ENCODE data around the gene GABRG3.
A peak's percentile ranks its signal among the peaks of the same experiment; 100 is the strongest.

The GABRG3 gene

DNA sequence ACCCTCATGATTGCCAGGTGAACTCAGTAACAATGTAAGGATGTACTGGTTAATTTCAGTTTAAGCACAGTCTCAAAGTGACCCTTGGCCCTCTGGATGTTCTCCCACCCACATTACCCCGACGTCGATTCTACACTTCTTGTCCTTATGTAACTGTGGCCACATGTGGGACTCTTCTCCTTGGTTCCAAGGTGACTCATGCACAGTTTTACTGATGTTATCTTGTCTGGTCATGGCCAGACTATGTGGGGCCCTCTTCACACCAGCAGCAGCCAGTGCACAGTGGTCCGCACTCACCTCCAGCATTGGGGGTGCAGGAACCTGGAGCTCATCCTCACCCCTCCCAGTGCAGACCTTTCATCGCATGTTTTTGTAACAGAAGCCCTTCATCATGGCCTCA, 608.8 kb downstream of the GABRG3 start:
- DNase-seq (ENCODE audit: low read depth) = no peak

DNA sequence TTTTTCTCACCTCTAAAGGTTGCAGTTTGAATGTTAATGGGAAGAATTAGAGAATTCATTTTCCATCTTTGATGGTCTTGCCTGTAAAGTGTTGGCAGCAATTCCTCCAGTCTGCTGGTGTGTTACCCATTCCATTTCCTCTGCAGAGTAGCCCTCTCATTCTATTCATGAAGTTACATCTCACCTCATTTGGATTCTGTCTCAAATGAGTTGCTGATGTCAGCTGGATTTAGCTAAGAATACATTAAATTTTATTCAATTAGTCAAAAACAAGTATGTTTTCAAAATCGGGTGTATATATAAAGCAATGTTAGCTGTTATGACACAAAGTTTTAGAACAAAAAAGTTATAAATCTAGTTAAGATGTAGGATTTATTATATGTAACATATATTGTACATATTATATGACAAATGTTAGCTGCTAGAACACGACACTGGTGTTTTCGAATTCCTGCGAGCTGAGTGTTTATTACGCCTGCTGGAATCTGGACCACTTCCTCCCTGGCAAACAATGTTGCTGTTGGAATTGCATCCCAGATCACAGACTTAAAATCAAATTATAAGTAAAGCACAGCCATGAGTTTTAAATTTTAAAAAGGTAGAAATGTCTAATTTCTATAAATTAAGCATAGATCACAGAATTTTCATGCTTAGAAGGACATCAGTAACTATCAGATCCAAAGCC, 611.9 kb downstream of the GABRG3 start:
- DNase-seq (ENCODE audit: low read depth) = peak; percentile 4

DNA sequence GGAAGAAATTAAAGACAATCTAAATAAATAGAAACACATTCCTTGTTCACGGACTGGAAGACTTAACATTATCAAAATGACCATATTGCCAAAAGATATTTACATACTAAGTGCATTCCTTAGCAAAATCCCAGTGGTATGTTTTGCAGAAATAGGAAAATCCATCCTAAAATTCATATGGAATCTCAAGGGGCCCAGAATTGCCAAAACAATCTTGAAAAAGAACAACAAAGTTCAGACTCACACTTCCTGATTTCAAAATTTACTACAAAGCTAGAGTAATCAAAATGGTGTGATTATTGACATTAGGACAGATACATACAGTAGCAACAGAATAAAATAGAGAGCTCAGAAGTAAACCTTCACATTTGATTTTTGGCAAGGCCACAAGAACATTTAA, 612.7 kb downstream of the GABRG3 start:
- DNase-seq (ENCODE audit: low read depth) = no peak

DNA sequence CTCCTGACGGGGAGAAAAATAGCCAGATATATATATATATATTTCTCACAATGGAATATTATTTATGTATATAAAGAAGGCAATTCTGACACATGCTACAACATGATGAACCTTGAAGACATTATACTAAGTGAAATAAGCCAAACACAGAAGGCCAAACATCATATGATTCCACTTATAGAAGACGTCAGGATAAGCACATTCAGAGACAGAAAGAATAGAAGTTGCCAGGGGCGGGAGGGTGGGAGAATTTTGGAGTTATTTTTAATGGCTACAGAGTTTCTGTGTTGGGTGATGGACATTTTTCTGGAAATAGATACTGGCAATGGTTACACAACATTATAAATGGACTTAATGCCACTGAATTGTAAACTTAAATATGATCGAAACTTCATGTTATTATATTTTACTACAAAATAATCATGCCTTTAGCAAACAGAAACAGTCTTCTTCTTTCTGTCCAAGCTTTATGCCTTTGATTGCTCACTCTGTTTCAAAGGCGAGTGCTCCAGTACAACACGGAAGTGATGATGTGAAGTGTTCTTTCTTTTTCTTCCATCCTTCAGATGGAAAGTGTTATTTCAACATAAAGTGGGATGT, 614.2 kb downstream of the GABRG3 start:
- no peak for DNase-seq (ENCODE audit: low read depth)

DNA sequence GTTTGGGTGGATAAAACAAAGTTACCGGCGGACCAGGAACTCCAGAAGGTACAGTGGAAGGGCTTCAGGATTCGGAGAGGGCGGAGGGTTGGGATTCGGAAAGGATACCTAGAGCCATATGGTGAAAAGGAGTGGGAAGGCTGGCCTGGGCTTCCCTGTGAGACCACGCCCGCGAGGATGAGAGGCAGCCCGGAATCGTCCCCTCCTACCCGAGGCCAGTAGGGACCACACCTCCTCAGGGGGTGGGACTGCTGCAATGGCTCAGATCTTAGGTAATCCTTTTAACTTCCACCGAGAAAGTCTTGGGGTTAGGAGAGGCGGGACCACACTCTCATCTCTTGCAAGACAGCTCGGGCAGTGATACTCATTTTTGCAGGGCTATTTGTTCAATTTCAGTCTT, 616.8 kb downstream of the GABRG3 start:
- no peak for DNase-seq (ENCODE audit: low read depth)

DNA sequence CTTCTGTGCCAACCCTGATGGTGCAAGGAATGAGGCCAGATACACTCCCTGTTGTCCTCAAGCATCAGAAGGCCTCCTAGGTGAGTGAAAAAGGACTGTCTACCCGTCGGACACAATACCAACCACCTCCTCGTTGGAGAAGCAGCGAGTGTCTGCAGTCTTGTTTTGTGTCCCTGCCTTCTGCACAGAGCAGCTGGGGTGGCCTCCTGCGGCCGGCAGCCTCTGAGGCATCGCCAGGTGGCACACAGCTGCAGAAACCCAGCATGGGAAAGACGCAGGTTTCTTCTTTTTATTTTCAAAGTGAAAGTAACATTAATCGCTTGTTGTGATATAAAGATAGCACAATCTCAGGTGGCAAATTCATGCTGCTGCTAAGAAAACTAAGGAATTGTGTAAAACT, 618.3 kb downstream of the GABRG3 start:
- no peak for DNase-seq (ENCODE audit: low read depth)

DNA sequence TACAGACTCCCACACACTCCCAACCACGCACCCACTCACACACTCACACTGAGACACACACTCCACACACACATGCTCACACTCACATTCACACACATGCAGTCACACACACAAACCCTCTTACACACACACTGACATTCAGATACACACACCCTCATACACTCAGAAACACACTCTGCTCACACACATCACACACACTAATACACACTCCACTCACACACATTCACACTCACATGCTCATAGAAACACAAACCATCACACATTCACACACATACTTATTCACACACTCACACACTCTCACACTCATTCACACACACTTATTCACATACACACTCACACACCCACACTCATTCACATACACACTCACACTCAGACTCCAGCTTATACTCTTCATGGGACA, 618.8 kb downstream of the GABRG3 start:
- DNase-seq (ENCODE audit: low read depth) = no peak
